Frontal cortex (tissue), 4 donors: Measurements from ENCODE around the gene UNC93B1. TPM values are rescaled to one million over a fixed set of nuclear protein-coding genes. Genes with fewer than 3 reads are reported as not detected.

Experiments used
- DNase-seq, 2 donors: peaks; one replicate each; pipeline ENCODE4 v3.0.0; 2012; ENCODE audit warnings: low spot score in 2 of 2
- FAIRE-seq: peaks from 2 replicates; lab custom pipeline; 2012; peaks lifted over from hg19 to GRCh38; lab: Jason Lieb, UNC
- total RNA-seq: library from RNA; depleted of rRNA; stranded (reverse); fragments of >200 nt; gene quantifications from one replicate; pipeline ENCODE4 v1.2.3, GENCODE V29; 2014
- donor health status: control.
- donor health status: control.
- donor health status: control.

The UNC93B1 gene
- total RNA-seq, 1 donor from 2014 or later, result 2.9 TPM

GRCh38 chr11:68026391-68027105 is 22.7 kb upstream of the UNC93B1 start:
- FAIRE-seq, result no peak
- no peak for DNase-seq

- DNase-seq (no peak), FAIRE-seq (no peak)
These were observed 21.1 kb upstream of the UNC93B1 start for GRCh38 chr11:68025047-68025446.

GRCh38 chr11:68024508-68024907 is 20.6 kb upstream of the UNC93B1 start:
- FAIRE-seq (no peak), DNase-seq (no peak)

- no peak for DNase-seq
- FAIRE-seq, result no peak
These were observed 18.6 kb upstream of the UNC93B1 start for GRCh38 chr11:68022531-68022930.

GRCh38 chr11:68021167-68021787 is 17.4 kb upstream of the UNC93B1 start:
- DNase-seq, result no peak
- no peak for FAIRE-seq

- DNase-seq (no peak), FAIRE-seq (no peak)
These were observed 16.7 kb upstream of the UNC93B1 start for GRCh38 chr11:68020575-68020974.

- DNase-seq (no peak), FAIRE-seq (no peak)
These were observed 15.6 kb upstream of the UNC93B1 start for GRCh38 chr11:68019486-68019885.

GRCh38 chr11:68018730-68019190 is 14.9 kb upstream of the UNC93B1 start:
- no peak for FAIRE-seq
- DNase-seq, result no peak

GRCh38 chr11:68017980-68018729 is 14.3 kb upstream of the UNC93B1 start:
- FAIRE-seq (no peak), DNase-seq (no peak)

GRCh38 chr11:68016904-68017817 is 13.3 kb upstream of the UNC93B1 start:
- no peak for FAIRE-seq
- no peak for DNase-seq

- DNase-seq, result no peak
These were observed 12.4 kb upstream of the UNC93B1 start for GRCh38 chr11:68016161-68016903.

GRCh38 chr11:68015467-68015866 is 11.6 kb upstream of the UNC93B1 start:
- DNase-seq (no peak), FAIRE-seq (no peak)

More at GRCh38 chr11:68016161-68016903, 12.4 kb upstream of the UNC93B1 start:
- no peak for FAIRE-seq

GRCh38 chr11:68014947-68015447 is 11.1 kb upstream of the UNC93B1 start:
- no peak for FAIRE-seq

GRCh38 chr11:68014157-68014946 is 10.5 kb upstream of the UNC93B1 start:
- FAIRE-seq (no peak), DNase-seq (no peak)

More at GRCh38 chr11:68014947-68015447, 11.1 kb upstream of the UNC93B1 start:
- no peak for DNase-seq

GRCh38 chr11:68013611-68014156 is 9.8 kb upstream of the UNC93B1 start:
- FAIRE-seq, result no peak
- no peak for DNase-seq

- FAIRE-seq (no peak), DNase-seq (no peak)
These were observed 9.1 kb upstream of the UNC93B1 start for GRCh38 chr11:68012843-68013610.
